ENCODE data around the gene HS6ST2.

Gene HS6ST2

GRCh38 chrX:132834109-132834508, 124.3 kb downstream of the HS6ST2 start:
- DNase-seq (ENCODE audit: extremely low read depth, low read depth), result no peak
- no peak for TF ChIP-seq CTCF (IDR thresholded peaks at IDR 0.05; ENCODE audit: low read depth, low read length)

GRCh38 chrX:132833373-132833772, 125.1 kb downstream of the HS6ST2 start:
- no peak for TF ChIP-seq CTCF (IDR thresholded peaks at IDR 0.05; ENCODE audit: low read depth, low read length)
- no peak for DNase-seq (ENCODE audit: extremely low read depth, low read depth)

GRCh38 chrX:132831336-132831973, 127.0 kb downstream of the HS6ST2 start:
- no peak for DNase-seq (ENCODE audit: extremely low read depth, low read depth)

GRCh38 chrX:132822634-132823012, 135.8 kb downstream of the HS6ST2 start:
- no peak for TF ChIP-seq CTCF (IDR thresholded peaks at IDR 0.05; ENCODE audit: low read depth, low read length)
- DNase-seq (ENCODE audit: extremely low read depth, low read depth), result no peak

More at GRCh38 chrX:132831336-132831973, 127.0 kb downstream of the HS6ST2 start:
- TF ChIP-seq CTCF (IDR thresholded peaks at IDR 0.05; ENCODE audit: low read depth, low read length), result no peak

GRCh38 chrX:132821974-132822633, 136.3 kb downstream of the HS6ST2 start:
- no peak for DNase-seq (ENCODE audit: extremely low read depth, low read depth)
- no peak for TF ChIP-seq CTCF (IDR thresholded peaks at IDR 0.05; ENCODE audit: low read depth, low read length)

- no peak for DNase-seq (ENCODE audit: extremely low read depth, low read depth)
- no peak for TF ChIP-seq CTCF (IDR thresholded peaks at IDR 0.05; ENCODE audit: low read depth, low read length)
Measured at GRCh38 chrX:132820675-132821074, 137.8 kb downstream of the HS6ST2 start.

GRCh38 chrX:132819711-132820264, 138.6 kb downstream of the HS6ST2 start:
- no peak for DNase-seq (ENCODE audit: extremely low read depth, low read depth)
- no peak for TF ChIP-seq CTCF (IDR thresholded peaks at IDR 0.05; ENCODE audit: low read depth, low read length)

Measured in AG09319 (cell line).